ENCODE measurements around the gene AIG1. TPM values are rescaled to one million over a fixed set of nuclear protein-coding genes. Genes with fewer than 3 reads are reported as not detected.
"Not testable (repeated sequence)": the region's sequence is repeated elsewhere in the genome, so short reads cannot be mapped to it uniquely, and the experiment has no call there.

AIG1 gene
- total RNA-seq, 1 donor from 2014 or later: 46.4 TPM

DNA sequence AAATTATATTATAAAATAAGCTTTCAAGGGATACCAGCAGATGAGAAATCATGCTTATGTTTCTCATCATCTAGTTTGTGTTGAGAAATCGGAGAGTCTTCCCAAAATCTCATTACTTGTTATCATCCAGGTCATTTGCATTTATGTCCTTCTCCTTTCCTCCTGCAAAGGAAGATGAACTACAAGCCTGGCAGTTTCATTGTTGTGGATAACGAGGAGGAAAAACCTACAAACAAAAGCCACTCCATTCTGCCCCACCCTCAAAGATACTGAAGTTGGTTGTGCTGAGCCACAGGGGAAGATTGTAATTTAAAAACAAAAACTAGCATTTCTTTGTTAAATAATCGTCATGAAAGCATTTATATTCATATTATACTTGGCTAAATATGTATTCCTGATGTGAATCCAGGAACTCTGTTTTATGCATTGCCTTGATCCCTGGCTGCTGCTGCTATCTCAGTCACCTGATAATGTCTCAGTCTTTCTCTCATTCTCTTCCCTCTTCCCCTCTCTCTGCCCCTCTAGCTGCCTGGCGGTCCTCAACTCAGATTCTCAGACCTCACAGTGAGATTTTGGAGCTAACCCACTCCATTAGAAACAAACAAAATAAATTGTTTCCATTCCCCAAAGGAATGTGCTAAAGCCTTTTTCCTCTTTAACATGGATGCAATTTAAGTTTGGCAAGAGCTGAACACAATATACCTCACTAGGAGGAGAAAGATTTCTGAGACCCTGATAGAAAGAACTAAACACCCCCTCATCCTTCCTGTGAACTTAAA is 204.5 kb downstream of the AIG1 start:
- DNase-seq (ENCODE audit: low spot score): no peak

DNA sequence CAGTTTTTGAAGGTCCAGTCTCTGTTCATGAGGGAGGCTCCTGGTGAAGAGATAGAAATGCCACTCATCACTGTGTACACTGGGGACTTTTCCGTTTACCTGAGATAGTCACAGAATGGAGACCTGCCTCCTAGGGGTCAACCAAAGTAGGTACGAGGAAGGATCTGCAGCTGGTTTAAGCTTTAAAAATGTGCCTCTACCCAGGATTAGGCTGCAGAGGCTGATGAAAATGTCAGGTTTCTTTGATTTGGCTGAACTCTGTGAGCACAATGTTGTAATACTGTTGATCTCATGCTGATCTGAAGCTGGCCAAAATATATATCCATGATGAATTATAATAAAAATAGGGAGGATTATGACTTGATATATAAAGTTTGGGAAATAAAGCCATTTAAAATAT is 207.1 kb downstream of the AIG1 start:
- no peak for DNase-seq (ENCODE audit: low spot score)

DNA sequence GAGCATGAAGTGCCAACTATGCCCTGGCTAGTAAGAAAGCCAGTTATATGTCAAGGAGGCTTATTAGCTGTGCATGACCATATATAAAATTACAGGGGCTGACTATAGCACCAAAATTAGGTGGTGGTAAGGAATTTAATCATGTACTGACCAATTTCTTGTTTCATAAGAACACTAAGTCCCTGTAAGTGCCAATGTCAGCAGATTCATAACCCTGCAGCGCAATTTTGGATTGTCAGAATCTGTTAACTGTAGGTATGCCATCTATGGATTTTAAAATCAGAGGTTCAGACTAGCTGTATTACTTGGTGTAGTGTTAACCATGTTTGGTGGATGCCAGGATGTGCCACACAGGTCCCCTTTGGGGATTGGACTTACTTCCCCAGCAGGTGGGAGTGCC is 207.8 kb downstream of the AIG1 start:
- no peak for DNase-seq (ENCODE audit: low spot score)

DNA sequence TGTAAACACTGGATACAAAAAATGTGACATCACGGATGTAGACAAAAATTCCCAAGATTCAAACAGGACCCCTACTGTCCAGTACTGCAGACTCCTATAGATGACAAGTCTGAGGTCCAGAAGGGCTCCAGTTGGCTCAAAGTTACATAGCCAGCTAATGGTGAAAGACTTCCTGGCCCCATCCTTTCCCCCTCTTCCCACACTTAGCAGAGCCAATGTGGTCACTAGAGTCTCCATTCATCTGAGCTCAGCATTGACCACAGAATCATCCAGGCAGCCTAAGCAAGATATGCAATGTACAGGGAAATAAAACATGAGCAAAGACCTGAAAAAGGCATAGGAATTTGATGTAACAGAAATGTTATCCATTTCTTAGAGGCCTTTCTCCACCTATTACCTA is 209.3 kb downstream of the AIG1 start:
- no peak for DNase-seq (ENCODE audit: low spot score)

DNA sequence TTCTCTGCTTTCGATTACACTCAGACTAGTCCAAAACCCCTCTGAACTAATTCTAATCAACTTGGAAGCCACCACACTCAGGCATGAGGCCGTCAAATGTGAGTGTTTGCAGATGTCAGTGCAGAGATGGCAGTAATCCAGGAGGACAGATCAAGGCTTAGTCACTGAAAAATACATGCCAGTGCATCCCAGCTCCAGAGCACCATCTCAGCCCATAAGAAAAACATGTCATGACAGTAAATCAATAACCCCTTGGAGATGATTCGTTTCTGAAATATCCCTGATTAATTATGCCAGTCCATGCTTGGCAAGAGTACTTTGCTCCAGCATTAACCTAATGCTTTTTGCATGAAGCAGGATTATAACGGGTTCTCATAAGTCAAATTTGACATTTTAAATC is 210.3 kb downstream of the AIG1 start:
- DNase-seq (ENCODE audit: low spot score): no peak

DNA sequence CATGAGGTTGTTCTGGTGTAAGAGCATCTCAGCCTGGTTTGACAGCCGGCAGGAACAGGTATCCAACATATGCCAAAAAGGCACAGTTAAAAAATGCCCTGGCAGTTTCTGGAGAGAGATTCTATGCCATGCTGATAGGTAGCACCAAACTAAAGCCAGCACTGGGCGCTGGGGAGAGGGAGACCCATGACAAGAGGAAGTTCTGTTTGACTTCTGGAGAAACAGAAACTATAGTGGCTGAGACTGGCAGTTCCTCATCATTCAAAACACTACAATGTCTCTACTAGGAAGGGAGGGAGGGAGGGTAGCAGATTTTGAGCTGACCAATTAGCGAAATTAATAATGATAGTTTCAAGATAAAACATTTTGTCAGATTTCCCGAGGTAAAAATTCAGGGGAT is 215.7 kb downstream of the AIG1 start:
- no peak for DNase-seq (ENCODE audit: low spot score)

DNA sequence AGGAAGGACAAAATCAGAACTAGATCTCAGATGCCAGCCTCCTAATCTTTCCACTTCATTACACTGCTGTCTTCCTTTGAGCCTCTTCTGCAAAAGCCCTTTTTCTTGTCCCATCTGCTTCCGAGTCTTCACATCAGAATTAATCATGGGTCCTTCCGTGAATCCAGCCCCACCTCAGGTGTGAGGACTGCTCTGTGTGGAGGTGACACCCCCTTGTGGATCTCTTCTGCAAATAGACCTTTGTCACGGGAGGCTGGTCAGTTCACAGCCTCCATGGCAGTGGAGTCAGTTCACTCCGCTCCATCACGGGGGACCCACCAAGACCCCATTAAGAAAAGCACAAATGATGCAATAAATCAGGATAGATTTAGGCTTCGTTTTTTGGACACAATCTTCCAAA is 218.7 kb downstream of the AIG1 start:
- no peak for DNase-seq (ENCODE audit: low spot score)

DNA sequence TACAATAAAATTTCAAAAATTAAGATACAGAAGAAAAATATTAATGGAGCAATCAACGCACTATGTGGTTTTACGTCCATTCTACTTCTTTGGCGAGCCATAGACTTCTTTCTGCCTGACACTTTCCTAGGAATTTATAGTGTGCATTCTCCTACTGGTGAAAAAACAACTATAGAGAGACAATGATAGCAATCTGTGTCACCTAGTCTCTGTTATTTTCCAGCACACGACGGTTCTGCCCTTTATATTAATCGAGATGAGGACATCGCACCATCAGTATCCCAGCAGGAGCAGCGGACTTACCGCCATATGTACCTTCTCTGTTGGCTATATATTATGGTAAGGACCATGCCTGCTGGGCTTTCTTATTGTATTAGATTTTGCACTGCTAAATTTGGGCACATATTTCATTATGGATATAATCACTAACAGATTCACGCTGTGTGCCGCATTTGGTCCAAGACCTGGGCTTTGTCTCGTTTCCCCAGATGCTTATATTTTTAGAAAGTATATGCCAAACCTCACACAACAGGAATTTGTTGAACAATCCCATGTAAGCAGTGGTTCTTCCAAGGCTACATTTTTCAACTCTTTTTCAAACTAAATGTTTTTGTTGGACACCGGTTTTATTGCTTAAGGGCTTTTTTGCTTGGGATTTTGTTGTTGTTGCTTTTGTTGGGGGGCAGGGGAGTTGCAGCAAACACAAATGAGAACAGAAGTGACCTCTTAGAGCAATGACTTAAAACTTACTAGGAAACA is 223.4 kb downstream of the AIG1 start:
- no peak for DNase-seq (ENCODE audit: low spot score)

DNA sequence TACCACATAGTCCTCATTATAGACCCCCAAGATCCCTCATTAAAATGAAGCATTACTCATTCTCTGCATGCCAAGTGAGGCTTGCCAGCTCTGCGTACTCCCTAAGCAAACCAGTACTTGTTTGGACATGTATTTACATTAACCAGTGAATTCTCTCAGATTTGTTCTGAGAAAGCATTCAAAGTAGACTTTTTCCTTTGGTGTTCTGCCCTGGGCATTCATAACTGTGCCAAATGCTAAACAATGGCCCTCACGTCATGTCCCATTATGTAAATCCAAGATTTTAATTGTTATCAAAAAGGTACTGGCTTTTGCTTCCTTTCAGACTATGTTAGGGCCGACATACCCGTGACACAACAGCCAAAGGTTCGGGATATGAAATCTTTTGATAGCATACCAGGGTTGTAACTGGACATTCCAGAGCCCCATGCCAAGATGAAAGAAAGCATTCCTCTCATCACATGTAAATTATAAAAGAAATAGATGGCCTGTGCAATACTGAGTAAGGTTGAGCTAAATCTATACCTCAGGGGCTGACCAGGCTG is 225.6 kb downstream of the AIG1 start:
- no peak for DNase-seq (ENCODE audit: low spot score)

DNA sequence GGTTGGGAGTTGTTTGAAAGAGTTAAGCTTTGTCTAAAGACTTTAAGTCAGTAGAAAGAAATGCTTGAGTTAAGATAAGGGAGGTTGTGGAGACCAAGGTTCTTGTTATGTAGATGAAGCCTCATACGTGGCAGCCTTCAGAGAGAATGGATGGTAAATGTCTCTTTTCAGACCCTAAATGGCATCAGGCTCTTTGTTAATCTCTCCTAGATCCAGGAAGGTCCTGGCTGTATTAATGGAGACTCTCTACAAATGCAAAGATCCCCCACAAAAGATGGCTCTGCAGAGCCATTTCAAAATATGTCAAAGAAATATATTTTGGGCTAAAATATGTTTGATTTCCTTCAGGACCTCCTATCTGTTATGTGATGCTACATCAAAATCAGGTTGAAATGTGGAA is 228.2 kb downstream of the AIG1 start:
- DNase-seq (ENCODE audit: low spot score): no peak

DNA sequence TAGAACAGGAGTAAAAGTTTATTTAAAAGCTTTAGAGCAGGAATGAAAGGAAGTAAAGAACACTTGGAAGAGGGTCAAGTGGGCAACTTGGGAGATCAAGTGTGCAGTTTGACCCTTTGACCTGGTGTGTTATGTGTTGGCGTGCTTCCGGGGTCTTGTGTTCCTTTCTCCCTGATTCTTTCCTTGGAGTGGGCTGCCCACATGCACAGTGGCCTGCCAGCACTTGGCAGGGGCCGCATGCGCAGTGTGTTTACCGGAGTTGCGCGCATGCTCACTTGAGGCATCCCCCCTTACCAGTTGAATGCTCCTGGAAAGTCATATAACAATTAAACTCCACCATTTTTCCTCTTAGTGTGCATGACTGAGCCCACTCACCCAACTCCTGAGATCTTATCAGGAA is 229.5 kb downstream of the AIG1 start:
- no peak for DNase-seq (ENCODE audit: low spot score)

DNA sequence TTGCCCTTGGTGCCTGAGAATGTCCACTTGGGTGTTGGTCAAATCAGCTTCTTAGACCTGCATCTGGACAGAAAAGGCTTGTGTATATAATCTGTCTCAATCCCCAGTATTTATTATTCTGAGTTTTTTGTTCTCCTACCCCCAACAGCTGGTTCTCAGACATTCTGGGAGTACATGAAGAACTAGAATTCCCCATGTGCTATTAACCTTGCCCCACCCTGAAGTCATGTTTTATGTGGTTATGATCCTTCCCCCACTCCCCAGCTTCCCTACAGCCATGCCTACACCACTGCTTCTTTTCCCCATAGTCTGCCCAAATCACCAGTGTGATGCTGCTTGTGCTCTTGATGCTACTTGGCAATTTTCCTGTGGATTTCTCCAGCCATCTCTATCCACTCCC is 232.8 kb downstream of the AIG1 start:
- no peak for DNase-seq (ENCODE audit: low spot score)

DNA sequence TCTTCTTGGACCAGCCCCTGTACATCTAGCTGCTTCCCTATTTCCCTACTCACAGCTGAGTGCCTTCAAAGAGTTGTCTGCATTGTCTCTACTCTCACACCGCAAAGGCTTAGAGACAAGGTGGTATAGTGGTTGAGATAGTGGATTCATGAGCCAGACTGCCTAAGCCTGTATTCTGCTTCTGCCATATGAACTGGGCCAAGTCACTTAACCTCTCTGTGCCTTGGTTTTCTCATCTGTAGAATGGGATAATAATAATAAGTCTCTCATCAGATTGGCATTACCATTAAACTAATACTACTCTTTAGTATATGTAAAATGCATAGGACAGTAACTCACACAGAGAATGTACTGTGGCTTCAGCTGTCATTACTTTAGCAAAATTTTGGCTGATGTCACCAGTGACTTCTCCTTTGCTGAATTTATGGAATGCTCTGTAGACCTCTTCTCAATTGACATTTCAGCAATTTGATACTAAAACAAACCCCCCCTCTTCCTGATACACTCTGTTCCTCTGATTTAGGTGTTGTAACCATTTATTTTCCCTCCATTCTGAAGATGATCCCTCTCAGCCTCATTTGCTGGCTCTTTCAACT is 233.7 kb downstream of the AIG1 start:
- DNase-seq (ENCODE audit: low spot score): no peak

DNA sequence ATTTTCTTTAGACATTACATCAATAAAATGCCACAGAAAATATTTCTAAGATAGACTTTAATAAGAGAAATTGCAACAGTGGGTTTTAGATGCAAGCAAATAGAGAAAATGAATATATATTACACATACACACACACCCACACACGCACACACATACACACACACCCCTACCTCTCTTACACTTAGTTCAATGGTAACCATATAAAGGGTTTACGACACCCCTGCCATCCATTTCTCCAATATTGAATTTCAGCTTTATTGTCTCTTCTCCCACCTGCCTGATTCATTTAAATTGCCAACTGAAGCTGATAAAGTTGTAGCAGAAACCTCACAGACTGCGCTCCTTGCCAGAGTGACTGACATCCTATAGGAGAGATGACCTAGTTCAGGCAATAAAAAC is 235.2 kb downstream of the AIG1 start:
- DNase-seq (ENCODE audit: low spot score): no peak

DNA sequence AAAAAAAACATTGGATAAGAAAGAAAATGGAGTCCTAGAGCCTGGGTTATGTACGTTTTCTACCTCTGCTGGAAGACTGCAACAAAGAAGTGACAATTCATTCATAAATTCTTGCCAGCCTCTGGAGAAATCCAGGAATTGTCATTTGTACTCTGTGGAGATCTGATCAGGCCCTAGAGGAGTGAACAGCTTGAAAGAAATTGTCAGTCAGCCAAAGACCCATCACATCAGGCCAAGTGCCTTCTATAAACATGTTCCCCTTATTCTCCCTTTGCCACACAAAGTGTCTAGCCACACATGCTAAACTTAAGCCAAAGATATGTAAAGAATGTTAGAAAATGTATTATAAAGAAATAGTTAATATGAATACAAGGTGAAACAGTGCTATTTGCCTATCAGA is 237.4 kb downstream of the AIG1 start:
- no peak for DNase-seq (ENCODE audit: low spot score)

DNA sequence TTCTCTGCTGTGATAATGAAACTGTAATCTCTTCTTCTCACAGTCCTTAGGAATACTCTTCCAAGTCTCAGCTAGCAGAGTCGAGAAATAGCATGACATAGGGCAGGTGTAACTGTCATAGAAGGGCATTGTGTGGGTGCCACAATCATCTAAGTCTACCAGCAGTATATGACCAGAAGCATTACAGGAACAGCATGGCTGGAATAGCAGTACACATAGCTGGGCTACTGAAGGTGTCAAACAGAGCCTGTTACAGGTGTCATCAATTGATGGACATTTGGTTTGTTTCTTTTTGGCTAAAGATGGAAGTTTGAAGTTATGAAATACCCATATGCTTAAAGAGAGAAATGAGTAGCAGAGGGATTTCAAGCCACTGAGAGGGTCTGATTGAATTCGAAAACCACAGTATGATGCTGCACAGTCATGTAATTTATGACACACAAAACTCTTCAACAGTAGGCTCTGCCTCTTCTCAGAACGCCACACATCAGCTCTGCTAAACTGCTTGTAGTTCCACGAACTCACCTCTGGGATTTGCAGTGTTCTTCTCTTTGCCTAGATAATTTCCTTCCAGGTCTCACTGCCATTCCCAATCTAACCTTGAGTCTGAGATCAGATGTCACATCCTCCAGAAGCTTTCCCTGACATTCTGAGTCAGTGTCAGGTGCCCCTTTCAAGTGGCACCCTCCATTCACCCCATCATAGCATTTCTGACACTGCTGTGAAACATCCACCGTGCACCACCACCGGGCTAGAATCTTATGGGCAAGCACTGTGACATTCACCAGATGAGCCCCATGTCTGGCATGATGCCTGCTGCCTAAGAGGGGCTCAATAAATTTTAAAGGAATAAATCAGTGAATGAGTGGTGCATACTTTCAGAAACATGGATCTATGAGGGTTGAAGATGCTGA is 238.8 kb downstream of the AIG1 start:
- DNase-seq (ENCODE audit: low spot score): no peak

DNA sequence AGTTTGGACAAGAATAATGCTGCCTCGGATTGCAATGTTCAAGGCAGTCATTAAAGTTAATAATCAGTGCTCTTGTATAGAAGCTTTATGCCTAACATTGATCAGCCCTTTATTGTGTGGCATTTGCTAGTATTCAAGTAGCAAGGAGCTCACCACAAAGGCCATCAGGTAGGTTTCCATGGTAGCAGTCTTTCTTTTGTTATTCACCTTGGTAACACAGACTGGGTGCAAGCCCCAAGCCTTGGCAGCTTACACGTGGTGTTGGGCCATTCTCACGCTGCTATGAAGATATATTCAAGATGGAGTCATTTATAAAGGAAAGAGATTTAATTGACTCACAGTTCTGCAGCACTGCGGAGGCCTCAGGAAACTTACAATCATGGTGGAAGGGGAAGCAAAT is 240.5 kb downstream of the AIG1 start:
- no peak for DNase-seq (ENCODE audit: low spot score)

DNA sequence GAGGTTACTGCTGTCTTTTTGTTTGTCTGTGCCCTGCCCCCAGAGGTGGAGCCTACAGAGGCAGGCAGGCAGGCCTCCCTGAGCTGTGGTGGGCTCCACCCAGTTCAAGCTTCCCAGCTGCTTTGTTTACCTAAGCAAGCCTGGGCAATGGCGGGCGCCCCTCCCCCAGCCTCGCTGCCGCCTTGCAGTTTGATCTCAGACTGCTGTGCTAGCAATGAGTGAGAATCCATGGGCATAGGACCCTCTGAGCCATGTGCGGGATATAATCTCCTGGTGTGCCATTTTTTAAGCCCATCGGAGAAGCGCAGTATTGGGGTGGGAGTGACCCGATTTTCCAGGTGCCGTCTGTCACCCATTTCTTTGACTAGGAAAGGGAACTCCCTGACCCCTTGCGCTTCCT is 247.1 kb downstream of the AIG1 start:
- not testable (repeated sequence) for DNase-seq (ENCODE audit: low spot score)

DNA sequence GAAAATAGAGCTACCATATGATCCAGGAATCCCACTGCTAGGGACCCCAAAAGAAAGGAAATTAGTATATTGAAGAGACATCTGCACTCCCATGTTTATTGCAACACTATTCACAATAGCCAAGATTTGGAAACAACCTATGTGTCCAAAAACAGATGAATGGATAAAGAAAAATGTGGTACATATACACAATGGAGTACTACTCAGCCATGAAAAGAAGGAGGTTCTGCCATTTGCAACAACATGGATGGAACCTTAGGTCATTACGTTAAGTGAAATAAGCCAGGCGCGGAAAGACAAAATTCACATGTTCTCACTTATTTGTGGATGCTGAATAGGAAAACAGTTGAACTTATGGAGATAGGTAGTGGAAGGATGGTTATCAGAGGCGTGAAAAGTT is 252.5 kb downstream of the AIG1 start:
- DNase-seq (ENCODE audit: low spot score): no peak

DNA sequence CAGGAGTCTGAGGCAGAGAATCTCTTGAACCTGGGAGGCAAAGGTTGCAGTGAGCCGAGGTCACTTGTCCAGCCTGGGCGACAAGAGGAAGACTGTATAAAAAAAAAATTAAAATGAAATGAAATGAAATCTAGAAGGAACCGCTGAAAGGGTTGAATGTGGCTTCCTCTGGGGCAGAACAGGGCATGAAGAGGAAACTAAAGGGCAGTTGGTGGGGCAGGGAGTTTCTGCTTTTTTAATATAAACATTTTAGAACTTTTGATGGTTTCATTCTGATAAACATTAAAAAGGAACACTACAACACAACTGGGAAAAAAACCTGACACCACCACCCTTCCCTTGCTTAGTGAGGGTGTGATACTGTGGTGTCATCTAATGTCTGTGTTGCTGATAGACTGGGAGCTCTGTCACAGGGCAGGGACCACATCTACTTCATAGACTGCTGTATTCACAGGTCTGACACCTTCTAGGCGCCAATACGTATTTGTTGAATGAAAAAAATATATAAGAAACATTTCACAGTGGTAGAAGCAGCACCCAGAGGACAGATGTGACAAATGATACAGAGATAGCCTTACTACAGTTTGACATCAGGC is 260.9 kb downstream of the AIG1 start:
- DNase-seq (ENCODE audit: low spot score): no peak

DNA sequence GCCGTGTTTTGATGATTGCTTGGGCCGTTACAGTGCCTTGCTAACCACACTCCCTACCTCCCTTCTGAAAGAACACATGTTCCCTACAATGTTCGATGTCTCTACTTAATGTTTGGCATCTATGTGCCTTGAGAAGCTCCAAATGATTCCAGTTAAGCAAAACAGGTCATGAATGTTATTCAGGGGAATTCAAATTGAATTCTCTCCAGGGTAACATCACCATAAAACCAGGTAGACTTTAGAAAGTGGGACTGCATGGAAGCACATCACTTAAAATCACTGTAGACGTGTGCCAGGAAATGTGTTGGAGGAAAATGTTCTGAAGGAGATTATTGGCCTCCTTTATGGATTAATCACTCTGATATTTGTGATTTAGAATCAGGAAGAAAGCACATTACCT is 261.7 kb downstream of the AIG1 start:
- DNase-seq (ENCODE audit: low spot score): no peak
